Activated B cell treated with CpG ODN at 0.5 μM for 24 hours (primary cell): ENCODE data around the gene SMTNL2. TPM values are rescaled to one million over a fixed set of nuclear protein-coding genes. Genes with fewer than 3 reads are reported as not detected.
"Not testable (repeated sequence)": the region's sequence is repeated elsewhere in the genome, so short reads cannot be mapped to it uniquely, and the experiment has no call there.

ENCODE experiments used
- ATAC-seq: fragments of 200-7000 bp; cut with Tn5 transposase; one replicate; pipeline ENCODE4 v1.10.0; 2021; ENCODE audit warnings: low read depth, mild to moderate bottlenecking, moderate library complexity
- CTCF ChIA-PET: fragments of 350-600 bp; sonication (Branson Sonifier 250); formaldehyde crosslinking; loops from one replicate; lab custom pipeline; 2021; ENCODE audit warnings: antibody characterized with exemption; lab: Charles Lee
- POLR2A ChIA-PET: fragments of 350-600 bp; sonication (Branson Sonifier 250); formaldehyde crosslinking; loops from one replicate; lab custom pipeline; 2021; ENCODE audit warnings: antibody characterized with exemption; lab: Charles Lee
- DNase-seq: peaks from one replicate; pipeline ENCODE4 v3.0.0; 2022
- H3K27ac Mint-ChIP-seq: one replicate; pipeline ENCODE4 v1.8.0; 2020; ENCODE audit warnings: mixed read lengths
- H3K27me3 Mint-ChIP-seq: one replicate; pipeline ENCODE4 v1.8.0; 2021; ENCODE audit warnings: mixed read lengths
- H3K36me3 Mint-ChIP-seq: one replicate; pipeline ENCODE4 v1.8.0; 2021; ENCODE audit warnings: low read depth, mixed read lengths
- H3K4me1 Mint-ChIP-seq: one replicate; pipeline ENCODE4 v1.8.0; 2021; ENCODE audit warnings: mixed read lengths
- H3K4me3 Mint-ChIP-seq: one replicate; pipeline ENCODE4 v1.8.0; 2020; ENCODE audit warnings: mild to moderate bottlenecking, mixed read lengths
- H3K9me3 Mint-ChIP-seq: one replicate; pipeline ENCODE4 v1.8.0; 2020; ENCODE audit warnings: mixed read lengths
- CTCF ChIP-seq: fragments of 200-600 bp; IDR thresholded peaks from one replicate; pipeline ENCODE4 v1.8.0; 2022; ENCODE audit warnings: antibody characterized with exemption, mild to moderate bottlenecking
- intact Hi-C: fragments of 100-400 bp; cut with micrococcal nuclease; formaldehyde crosslinking; loops from one replicate; pipeline ENCODE4 v1.15.1; 2024
- total RNA-seq: library from RNA; stranded (reverse); gene quantifications from 2 replicates; pipeline ENCODE4 v1.2.3, GENCODE V29; 2022

Gene SMTNL2
- total RNA-seq, 1 donor from 2014 or later: not detected

GRCh38 chr17:4594931-4595684 is 10.8 kb downstream of the SMTNL2 start:
- intact Hi-C loops: no loop called here

GRCh38 chr17:4595685-4596342 is 11.5 kb downstream of the SMTNL2 start:
- POLR2A ChIA-PET, H3K4me3 Mint-ChIP-seq, H3K36me3 Mint-ChIP-seq, H3K27ac Mint-ChIP-seq, H3K4me1 Mint-ChIP-seq, ATAC-seq, intact Hi-C loops, DNase-seq, H3K9me3 Mint-ChIP-seq: not testable (repeated sequence)
- CTCF ChIA-PET: interaction anchor here (1.0 kb wide), 1 partner anchor 13 kb away, joined by 3 read pairs; no protein-coding TSS in a partner anchor
- peaks cover 21% of the 10 kb centered on the region for H3K27me3 Mint-ChIP-seq

More at GRCh38 chr17:4594931-4595684, 10.8 kb downstream of the SMTNL2 start:
- Mint-ChIP-seq H3K9me3 (no peaks in the 10 kb centered on the region), H3K27me3 (peaks cover 23% of the 10 kb centered on the region), H3K4me3 (no peak overlapping the region), H3K27ac (no peak overlapping the region), H3K36me3 (no peaks in the 10 kb centered on the region), H3K4me1 (peaks cover 4% of the 10 kb centered on the region)
- ATAC-seq (peak; percentile 73), DNase-seq (no peak)
- ChIA-PET POLR2A (no interaction called here), CTCF (interaction anchor here (1.0 kb wide), 1 partner anchor 13 kb away, joined by 3 read pairs; no protein-coding TSS in a partner anchor)
- TF ChIP-seq CTCF: no peak

DNA sequence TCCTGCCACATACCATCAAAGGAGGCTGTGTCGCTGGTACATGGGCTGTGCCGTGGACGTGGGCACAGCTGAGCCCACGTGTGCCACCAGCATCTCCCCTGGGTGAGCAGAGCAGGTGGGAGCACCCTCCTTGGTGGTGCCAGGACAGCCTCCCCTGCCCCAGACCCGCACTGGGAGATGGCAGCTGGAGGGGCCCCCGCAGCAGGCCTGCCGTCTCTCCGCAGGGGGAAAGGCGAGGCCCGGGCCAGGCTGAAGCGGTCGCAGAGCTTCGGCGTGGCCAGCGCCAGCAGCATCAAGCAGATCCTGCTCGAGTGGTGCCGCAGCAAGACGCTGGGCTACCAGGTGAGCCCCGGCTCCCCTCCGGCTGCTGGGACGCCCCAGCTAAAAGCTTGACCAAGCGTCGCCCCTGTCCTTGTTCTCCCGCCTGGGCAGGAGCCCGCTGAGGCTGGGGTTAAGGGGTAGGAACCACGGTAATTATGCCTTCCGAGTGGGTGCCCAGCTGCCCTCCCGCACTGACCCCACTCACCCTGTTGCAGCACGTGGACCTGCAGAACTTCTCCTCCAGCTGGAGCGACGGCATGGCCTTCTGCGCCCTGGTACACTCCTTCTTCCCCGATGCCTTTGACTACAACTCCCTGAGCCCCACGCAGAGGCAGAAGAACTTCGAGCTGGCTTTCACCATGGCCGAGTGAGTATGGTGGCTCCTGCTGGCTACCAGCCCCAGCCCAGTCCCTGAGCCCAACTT is 12.5 kb downstream of the SMTNL2 start:
- H3K9me3 Mint-ChIP-seq: no peaks in the 10 kb centered on the region
- H3K4me1 Mint-ChIP-seq: peaks cover 4% of the 10 kb centered on the region
- no peak overlapping the region for H3K27ac Mint-ChIP-seq
- no peak for ATAC-seq
- H3K36me3 Mint-ChIP-seq: no peaks in the 10 kb centered on the region
- POLR2A ChIA-PET: no interaction called here
- H3K4me3 Mint-ChIP-seq: no peak overlapping the region
- no peak for TF ChIP-seq CTCF
- intact Hi-C loops: no loop called here
- no peak for DNase-seq
- CTCF ChIA-PET: no interaction called here
- peaks cover 21% of the 10 kb centered on the region for H3K27me3 Mint-ChIP-seq

DNA sequence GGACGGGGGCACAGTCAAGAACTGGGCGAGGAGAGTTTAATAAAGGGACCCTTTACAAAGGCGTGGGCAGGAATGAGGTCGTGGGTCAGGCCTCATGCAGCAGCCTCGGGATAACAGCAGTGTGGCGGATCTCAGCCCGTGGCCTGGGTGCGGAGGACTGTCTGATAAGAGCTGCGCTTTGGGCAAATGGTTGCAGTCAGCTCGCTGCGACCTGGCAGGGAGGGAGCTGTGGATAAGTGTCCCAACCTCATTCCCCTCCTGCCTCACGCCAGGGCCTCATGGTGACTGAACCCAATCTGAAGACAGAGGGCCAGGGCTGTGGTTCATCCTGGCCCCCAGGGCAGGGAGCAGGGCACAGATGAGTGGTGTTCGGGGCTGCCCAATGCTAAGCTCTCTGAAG is 13.6 kb downstream of the SMTNL2 start:
- POLR2A ChIA-PET: no interaction called here
- Mint-ChIP-seq H3K4me1 (peaks cover 4% of the 10 kb centered on the region), H3K4me3 (no peak overlapping the region), H3K36me3 (no peaks in the 10 kb centered on the region), H3K27ac (no peak overlapping the region), H3K9me3 (no peaks in the 10 kb centered on the region), H3K27me3 (peaks cover 19% of the 10 kb centered on the region)
- CTCF ChIA-PET: no interaction called here
- ATAC-seq: no peak
- intact Hi-C loops: no loop called here
- TF ChIP-seq CTCF: no peak
- no peak for DNase-seq

- no peaks in the 10 kb centered on the region for H3K36me3 Mint-ChIP-seq
- ChIA-PET CTCF (no interaction called here), POLR2A (no interaction called here)
- H3K4me1 Mint-ChIP-seq: peaks cover 4% of the 10 kb centered on the region
- peaks cover 23% of the 10 kb centered on the region for H3K27me3 Mint-ChIP-seq
- intact Hi-C loops: no loop called here
- H3K27ac Mint-ChIP-seq: no peak overlapping the region
- DNase-seq (no peak), ATAC-seq (no peak)
- no peak overlapping the region for H3K4me3 Mint-ChIP-seq
- TF ChIP-seq CTCF: no peak
- H3K9me3 Mint-ChIP-seq: no peaks in the 10 kb centered on the region
Observed at GRCh38 chr17:4598776-4599504, 14.6 kb downstream of the SMTNL2 start.
